ENCODE measurements around the gene SMARCD2.
A peak's percentile ranks its signal among the peaks of the same experiment; 100 is the strongest.

SMARCD2 gene

GRCh38 chr17:63830904-63831491, 11.5 kb downstream of the SMARCD2 start:
- no peak for DNase-seq

DNA sequence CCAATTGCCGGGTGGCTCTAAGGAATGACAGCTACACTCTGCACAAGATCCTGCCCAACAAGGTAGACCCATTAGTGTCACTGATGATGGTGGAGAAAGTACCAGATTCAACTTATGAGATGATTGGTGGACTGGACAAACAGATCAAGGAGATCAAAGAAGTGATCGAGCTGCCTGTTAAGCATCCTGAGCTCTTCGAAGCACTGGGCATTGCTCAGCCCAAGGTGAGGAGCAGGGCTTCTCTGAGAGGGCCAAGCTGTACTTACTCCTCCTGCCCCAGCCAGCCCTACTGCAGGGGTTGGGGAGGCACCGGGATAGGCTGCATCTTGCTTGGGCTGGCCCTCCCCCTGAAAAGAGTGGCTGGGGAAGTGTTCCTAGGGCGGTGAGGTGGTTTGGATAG, 12.2 kb downstream of the SMARCD2 start:
- DNase-seq: no peak

GRCh38 chr17:63828936-63829335, 13.5 kb downstream of the SMARCD2 start:
- no peak for DNase-seq

- DNase-seq: peak in 1 of 3 experiments; percentile 44
Measured at GRCh38 chr17:63827801-63828221, 14.7 kb downstream of the SMARCD2 start.

DNA sequence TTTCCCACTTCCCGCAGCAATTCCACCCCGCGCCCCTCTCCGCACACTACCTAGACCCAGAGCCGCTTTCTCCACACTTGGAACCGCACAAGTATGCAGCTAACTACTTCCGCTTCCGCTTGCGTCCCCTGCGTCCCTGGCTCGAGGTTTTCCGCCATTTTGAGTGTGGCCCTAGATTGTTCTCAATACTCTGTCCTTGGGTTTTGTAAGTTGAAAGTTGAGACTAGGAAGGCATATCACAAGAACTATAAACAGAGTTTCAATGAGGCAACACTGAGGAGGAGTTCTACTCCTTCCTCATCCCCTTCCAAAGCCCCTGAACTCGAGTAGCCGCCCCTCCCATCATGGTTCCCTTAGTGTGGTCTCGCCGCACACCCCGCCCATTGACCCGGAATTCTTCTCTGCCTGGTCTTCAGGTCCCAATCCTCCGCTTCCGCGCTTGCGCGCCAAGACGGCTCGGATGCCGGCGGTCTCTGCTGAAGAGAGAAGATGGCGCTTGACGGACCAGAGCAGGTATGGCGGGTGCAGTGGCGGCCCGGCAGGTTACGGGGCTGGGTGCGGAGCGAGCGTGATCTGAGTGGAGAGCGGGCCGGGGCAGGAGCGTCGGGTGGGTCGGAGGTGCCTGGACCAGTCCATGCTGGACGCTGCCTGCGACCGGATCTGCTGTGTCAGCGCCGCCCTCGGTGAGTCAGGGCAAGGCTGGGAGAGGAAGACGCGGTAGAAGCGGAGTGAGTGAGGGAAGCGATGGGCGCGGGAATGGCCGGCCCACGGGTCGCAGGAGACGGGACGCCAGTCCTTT, 15.3 kb downstream of the SMARCD2 start, which contains the start of the genes FTSJ3 and PSMC5:
Gene FTSJ3, minus strand, starts transcription at position 662 of the 799 bp plus-strand sequence. CDS start 761 bp downstream, outside the sequence.
Gene PSMC5, plus strand, starts transcription at position 430 of the 799 bp plus-strand sequence. Its CDS starts 60 bp downstream, at position 490.
- peak; percentile 94 to 98 (median 96) for DNase-seq

GRCh38 chr17:63826468-63827001, 15.9 kb downstream of the SMARCD2 start:
- no peak for DNase-seq

DNA sequence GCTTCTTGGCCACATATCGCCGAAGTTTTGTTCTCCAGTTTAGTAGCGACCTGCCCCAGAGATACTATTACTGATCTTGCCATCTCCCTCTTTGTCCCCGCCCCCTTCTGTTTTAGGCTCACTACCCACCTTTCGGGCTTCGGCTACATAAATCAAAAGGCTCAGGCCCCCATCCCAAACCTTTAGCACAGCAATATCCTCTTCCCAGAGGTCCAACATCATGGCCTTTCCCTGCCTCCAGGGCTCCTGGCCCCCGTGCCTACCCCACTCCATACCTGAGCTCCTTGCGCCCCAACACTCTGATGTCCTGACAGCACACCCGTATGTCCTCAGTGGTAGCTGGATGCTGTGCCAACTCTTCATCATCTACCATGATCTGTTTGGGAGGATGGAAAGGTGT, 18.1 kb downstream of the SMARCD2 start:
- DNase-seq: no peak

- DNase-seq: no peak
Measured at GRCh38 chr17:63823659-63824331, 18.7 kb downstream of the SMARCD2 start.

DNA sequence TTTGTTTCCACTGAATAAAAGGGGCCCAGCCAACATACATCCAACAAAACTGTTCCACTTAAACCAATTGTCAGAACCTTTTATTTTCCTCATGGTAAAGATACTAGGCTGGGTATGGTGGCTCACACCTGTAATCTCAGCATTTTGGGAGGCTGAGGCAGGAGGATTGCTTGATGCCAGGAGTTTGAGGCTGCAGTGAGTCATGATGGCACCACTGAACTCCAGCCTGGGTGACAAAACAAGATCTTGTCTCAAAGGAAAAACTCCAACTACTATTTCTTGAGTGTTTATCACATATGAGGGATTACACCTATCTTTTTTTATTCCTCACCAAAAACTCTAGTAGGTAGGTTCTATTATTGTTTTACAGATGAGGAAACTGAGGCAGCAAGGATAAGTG, 19.9 kb downstream of the SMARCD2 start:
- DNase-seq: no peak

DNA sequence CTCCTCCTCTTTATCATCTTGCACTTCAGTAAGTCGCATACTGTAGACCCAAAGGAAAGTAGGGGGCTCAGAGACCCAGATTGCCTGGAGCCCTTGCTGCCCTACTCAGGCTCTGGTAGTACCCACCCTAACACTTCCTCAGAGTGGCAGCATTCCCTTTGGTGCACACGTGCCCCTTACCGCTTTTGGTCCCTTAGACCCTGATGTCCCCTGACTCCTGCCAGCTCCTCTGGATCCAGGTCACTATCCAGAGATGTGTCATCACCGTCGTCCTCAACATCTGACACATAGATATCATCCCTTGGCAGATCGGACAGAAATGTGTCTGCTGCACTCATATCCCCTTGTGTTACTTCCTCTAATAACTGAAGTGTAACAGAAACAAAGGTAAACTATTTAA, 20.7 kb downstream of the SMARCD2 start:
- DNase-seq: no peak

DNA sequence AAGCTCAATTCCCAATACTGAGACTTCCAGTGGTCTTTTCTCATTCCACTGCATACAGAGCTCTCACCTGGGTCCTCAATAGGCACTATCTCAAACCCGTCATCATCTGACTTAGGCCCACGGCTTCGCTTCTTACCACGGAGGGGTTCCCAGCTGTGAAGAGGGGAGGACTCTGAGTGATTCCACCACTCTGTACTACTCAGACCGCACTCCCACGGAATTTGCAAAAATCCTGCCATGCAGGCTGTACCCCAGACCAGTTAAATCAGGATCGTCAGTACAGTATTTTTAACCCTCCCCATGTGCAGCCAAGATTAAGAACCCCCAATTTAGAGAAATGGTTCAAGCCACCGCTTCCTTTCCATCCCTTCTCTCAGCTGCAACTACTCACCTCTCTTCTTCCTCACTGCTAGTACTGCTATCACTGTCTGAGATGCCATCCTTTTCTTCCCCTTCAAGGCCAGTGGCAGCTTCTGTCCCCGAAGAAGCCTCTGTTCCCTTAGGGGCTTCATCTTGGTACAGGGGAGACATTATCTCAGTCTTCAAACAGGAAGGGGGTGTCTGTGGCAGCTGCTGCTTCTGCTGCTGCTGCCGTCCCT, 21.4 kb downstream of the SMARCD2 start:
- DNase-seq: no peak

GRCh38 chr17:63819585-63820537, 22.6 kb downstream of the SMARCD2 start:
- no peak for DNase-seq

GRCh38 chr17:63819131-63819530, 23.4 kb downstream of the SMARCD2 start:
- no peak for DNase-seq

- DNase-seq: no peak
Measured at GRCh38 chr17:63817736-63818385, 24.6 kb downstream of the SMARCD2 start.

GRCh38 chr17:63816669-63817068, 25.8 kb downstream of the SMARCD2 start:
- no peak for DNase-seq

DNA sequence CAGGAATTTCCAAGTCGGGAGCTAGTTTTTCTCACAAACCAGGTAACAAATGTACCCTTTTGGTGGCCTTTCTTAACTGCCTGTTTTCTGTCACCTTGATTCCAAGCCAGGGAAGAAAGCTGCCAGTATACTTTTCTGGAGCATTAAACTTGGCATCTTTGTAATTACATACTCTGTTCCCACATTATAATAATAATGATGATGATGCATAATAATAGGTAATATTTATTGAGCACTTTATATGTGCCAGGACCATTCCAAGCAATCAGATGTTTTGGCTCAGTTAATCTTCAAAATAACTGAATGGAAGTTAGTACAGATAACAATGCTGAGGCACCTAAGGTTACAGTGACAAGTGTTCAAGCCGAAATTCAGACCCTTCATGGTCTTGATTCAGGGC, 26.4 kb downstream of the SMARCD2 start:
- no peak for DNase-seq

DNA sequence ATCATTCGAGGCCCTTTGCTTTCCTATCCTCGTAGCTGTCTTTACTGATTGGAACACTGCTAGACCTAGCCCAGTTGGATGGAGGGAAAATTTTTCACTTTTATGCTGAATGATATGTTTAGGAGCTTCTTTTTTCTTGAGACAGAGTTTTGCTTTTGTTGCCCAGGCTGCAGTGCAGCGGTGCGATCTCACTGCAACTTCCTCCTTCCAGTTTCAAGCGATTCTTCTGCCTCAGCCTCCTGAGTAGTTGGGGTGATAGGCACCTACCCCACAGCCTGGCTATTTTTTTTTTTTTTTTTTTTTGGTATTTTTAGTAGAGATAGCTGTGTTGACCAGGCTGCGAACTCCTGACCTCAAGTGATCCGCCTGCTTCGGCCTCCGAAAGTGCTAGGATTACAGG, 32.5 kb downstream of the SMARCD2 start:
- no peak for DNase-seq

DNA sequence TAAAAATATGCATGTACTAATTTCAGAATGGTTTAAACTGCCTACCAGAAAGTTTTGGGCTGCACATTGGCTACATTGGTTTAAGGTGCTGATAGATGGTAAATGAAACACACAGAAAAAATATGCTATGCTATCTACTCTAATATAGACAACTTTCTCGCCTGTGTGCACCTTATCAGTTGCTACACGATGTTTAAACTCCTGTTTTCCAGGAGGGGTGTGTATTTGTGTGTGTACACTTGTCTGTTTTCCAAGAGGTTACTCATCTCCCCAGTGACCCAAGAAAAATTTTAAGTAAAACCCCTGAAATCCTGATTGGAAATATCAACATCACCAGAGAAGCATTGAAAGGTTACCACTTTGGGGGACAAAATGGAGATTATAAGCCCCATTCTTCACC, 36.9 kb downstream of the SMARCD2 start:
- no peak for DNase-seq

DNA sequence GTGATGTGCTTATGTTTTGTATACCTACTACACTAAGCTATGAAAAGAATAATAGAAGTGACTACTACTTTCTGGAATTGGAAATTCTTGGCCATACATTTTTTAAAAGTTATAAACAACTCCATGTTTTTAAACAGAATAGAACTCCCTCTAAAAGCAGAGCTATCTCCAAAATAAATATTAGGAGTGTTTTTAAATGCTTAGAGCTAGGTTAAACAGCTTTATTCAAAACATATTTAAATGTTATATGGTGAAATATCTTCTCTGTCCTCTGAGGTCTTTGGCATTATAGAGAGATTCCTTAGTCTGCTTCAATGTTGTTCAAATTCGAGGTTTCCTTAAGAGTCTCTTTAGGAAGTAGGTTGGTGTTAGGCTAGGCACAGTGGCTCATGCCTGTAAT, 38.2 kb downstream of the SMARCD2 start:
- DNase-seq: no peak

GRCh38 chr17:63800783-63801182, 41.7 kb downstream of the SMARCD2 start:
- no peak for DNase-seq

GRCh38 chr17:63798572-63799106, 43.8 kb downstream of the SMARCD2 start:
- DNase-seq: no peak
